ENCODE results near the gene SORCS3.

SORCS3 gene

DNA sequence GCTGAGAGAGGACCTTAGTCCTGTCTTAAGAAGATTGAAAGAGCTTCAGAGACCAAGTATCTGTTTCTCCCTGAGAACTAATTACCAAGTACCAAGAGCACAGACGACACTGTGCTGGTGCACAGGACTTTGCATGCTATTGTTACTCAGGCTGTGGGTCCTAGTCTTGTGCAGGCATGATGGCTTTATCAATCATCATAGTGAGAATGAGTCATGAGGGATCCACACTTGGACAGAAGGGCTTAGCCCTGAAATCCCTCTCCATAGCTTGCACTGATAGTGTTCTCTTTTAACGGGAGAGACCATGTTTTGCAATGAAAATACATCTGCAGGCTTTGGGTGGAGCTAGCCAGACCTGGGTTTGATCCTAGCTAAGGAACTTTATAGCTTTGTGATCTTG lies 93.3 kb downstream of the SORCS3 start:
- no peak overlapping the region for H3K27ac ChIP-seq (ENCODE audit: low read depth, low read length)
- H3K27me3 ChIP-seq (ENCODE audit: low read length) = 0 out of 2 replicates have a peak, but pooled peaks cover 2% of the 10 kb centered on the region
- no peaks in the 10 kb centered on the region for H3K36me3 ChIP-seq (ENCODE audit: low read length)
- no peaks in the 10 kb centered on the region for H4K20me1 ChIP-seq (ENCODE audit: low read depth, low read length)
- H3K9ac ChIP-seq (ENCODE audit: low read length) = no peak overlapping the region
- no peaks in the 10 kb centered on the region for H3K9me2 ChIP-seq (replicated peaks; ENCODE audit: insufficient read depth, low read length)
- H3K4me2 ChIP-seq (ENCODE audit: low read depth, low read length, poor library complexity, severe bottlenecking) = no peak overlapping the region
- TF ChIP-seq EZH2phosphoT487 (conservative IDR thresholded peaks at IDR 0.05; ENCODE audit: low read length) = no peak
- TF ChIP-seq, protein P1, sequence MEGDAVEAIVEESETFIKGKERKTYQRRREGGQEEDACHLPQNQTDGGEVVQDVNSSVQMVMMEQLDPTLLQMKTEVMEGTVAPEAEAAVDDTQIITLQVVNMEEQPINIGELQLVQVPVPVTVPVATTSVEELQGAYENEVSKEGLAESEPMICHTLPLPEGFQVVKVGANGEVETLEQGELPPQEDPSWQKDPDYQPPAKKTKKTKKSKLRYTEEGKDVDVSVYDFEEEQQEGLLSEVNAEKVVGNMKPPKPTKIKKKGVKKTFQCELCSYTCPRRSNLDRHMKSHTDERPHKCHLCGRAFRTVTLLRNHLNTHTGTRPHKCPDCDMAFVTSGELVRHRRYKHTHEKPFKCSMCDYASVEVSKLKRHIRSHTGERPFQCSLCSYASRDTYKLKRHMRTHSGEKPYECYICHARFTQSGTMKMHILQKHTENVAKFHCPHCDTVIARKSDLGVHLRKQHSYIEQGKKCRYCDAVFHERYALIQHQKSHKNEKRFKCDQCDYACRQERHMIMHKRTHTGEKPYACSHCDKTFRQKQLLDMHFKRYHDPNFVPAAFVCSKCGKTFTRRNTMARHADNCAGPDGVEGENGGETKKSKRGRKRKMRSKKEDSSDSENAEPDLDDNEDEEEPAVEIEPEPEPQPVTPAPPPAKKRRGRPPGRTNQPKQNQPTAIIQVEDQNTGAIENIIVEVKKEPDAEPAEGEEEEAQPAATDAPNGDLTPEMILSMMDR (IDR thresholded peaks at IDR 0.05; ENCODE audit: insufficient read depth, low read length, poor library complexity, severe bottlenecking) = no peak
- no peak overlapping the region for H3K4me3 ChIP-seq (ENCODE audit: insufficient read depth, low read length, poor library complexity, severe bottlenecking)
- H3K9me3 ChIP-seq (ENCODE audit: insufficient read depth, low read length) = no peaks in the 10 kb centered on the region
- no peaks in the 10 kb centered on the region for H3K79me2 ChIP-seq (ENCODE audit: insufficient read depth, low read length)
- H3F3A ChIP-seq (ENCODE audit: insufficient read depth) = no peaks in the 10 kb centered on the region
- no peak overlapping the region for H2AFZ ChIP-seq (ENCODE audit: low read depth, low read length, severe bottlenecking)

DNA sequence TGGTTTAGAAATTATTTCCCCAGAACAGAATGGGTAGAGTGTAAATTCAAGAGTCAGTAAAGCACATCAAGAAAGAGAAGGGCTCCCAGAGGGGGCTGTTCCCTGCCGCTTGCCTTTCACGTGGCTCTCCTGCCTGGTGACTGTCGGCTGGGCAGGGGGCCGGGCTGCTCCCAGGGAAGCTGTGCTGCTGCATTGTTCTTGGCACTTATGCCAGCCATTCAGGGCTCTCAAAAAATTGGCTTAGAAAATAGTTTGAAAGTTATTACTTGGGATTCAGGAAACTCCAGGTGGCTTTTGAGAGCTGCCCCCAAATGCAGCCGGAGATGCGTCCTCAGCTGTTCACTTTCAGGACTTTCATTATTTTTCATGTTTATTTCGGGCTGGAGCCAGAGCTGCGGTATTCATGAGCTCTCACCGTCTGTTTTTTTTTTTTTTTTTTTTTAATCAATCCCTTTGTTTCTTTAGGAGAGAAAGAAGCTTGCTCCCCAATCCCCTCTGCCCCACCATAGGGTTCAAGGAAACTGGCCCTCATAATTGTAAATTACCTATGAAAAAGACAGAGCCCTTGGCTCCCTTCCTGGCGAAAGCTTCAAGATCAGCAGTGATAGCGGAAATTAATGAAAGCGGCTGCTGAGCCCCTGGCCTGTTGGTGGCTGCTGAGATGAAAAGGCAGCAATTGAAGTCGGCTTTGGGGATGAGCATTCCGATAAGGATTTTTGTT lies 94.1 kb downstream of the SORCS3 start:
- Histone ChIP-seq H4K20me1 (ENCODE audit: low read depth, low read length) (no peaks in the 10 kb centered on the region), H2AFZ (ENCODE audit: low read depth, low read length, severe bottlenecking) (no peak overlapping the region), H3K9ac (ENCODE audit: low read length) (no peak overlapping the region), H3K27ac (ENCODE audit: low read depth, low read length) (no peak overlapping the region), H3K9me2 (replicated peaks; ENCODE audit: insufficient read depth, low read length) (no peaks in the 10 kb centered on the region), H3K36me3 (ENCODE audit: low read length) (no peaks in the 10 kb centered on the region), H3K4me3 (ENCODE audit: insufficient read depth, low read length, poor library complexity, severe bottlenecking) (no peak overlapping the region), H3K27me3 (ENCODE audit: low read length) (no peaks in the 10 kb centered on the region), H3K4me2 (ENCODE audit: low read depth, low read length, poor library complexity, severe bottlenecking) (no peak overlapping the region), H3K79me2 (ENCODE audit: insufficient read depth, low read length) (no peaks in the 10 kb centered on the region), H3K9me3 (ENCODE audit: insufficient read depth, low read length) (no peaks in the 10 kb centered on the region), H3F3A (ENCODE audit: insufficient read depth) (no peaks in the 10 kb centered on the region)
- no peak for TF ChIP-seq EZH2phosphoT487 (conservative IDR thresholded peaks at IDR 0.05; ENCODE audit: low read length)
- TF ChIP-seq, protein P1 (IDR thresholded peaks at IDR 0.05; ENCODE audit: insufficient read depth, low read length, poor library complexity, severe bottlenecking) = no peak

DNA sequence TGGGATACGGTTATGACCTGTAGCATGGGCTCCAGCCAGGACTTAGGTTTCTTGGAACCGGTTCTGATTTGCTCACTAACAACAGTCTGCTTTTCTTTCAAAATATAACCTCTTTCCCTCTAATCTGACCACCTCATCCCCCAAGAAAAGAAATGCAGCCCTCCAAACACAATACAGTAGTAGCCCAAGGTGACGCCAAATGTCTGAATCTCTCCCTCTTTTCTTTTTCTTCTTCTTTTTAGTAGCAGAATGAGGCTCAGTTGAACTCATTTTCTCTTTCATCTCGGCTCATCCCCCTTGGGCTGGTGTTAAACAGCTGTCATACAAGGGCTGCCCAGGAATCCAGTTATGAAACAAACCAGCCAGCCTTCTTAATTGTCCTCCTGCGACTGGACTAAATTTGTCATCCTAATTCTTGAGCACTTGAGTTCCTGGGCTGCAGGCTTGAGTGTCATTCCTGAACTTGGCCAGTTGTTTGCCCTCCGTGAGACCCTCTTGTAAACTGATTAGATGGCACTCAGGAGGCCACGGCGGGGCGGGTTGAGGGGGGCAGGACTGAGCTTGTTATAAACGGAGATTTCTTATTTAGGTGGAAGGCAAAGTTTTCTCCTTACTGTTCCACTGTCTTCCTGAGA lies 94.8 kb downstream of the SORCS3 start:
- no peak overlapping the region for H3K9ac ChIP-seq (ENCODE audit: low read length)
- H3K36me3 ChIP-seq (ENCODE audit: low read length) = no peaks in the 10 kb centered on the region
- no peaks in the 10 kb centered on the region for H3K9me2 ChIP-seq (replicated peaks; ENCODE audit: insufficient read depth, low read length)
- no peak overlapping the region for H2AFZ ChIP-seq (ENCODE audit: low read depth, low read length, severe bottlenecking)
- no peaks in the 10 kb centered on the region for H3K79me2 ChIP-seq (ENCODE audit: insufficient read depth, low read length)
- no peak for TF ChIP-seq EZH2phosphoT487 (conservative IDR thresholded peaks at IDR 0.05; ENCODE audit: low read length)
- TF ChIP-seq, protein P1 (IDR thresholded peaks at IDR 0.05; ENCODE audit: insufficient read depth, low read length, poor library complexity, severe bottlenecking) = no peak
- no peak overlapping the region for H3K4me3 ChIP-seq (ENCODE audit: insufficient read depth, low read length, poor library complexity, severe bottlenecking)
- no peak overlapping the region for H3K27ac ChIP-seq (ENCODE audit: low read depth, low read length)
- H4K20me1 ChIP-seq (ENCODE audit: low read depth, low read length) = no peaks in the 10 kb centered on the region
- H3F3A ChIP-seq (ENCODE audit: insufficient read depth) = no peaks in the 10 kb centered on the region
- H3K27me3 ChIP-seq (ENCODE audit: low read length) = no peaks in the 10 kb centered on the region
- no peaks in the 10 kb centered on the region for H3K9me3 ChIP-seq (ENCODE audit: insufficient read depth, low read length)
- H3K4me2 ChIP-seq (ENCODE audit: low read depth, low read length, poor library complexity, severe bottlenecking) = no peak overlapping the region
